ENCODE results near the gene CLPTM1. TPM values are rescaled to one million over a fixed set of nuclear protein-coding genes. Genes with fewer than 3 reads are reported as not detected.

Gene CLPTM1
- total RNA-seq, 1 donor from 2014 or later, result 40.7 TPM

- no peak overlapping the region for H3K4me3 ChIP-seq (ENCODE audit: low read length in 3 of 3)
- H3K36me3 ChIP-seq (ENCODE audit: control insufficient read depth in 3 of 3, insufficient read depth in 3 of 3, low read length in 3 of 3), result peaks cover 9 to 12% (median 10%) of the 10 kb centered on the region in 3 donors
- no peaks in the 10 kb centered on the region for H3K4me1 ChIP-seq (ENCODE audit: control insufficient read depth in 3 of 3, insufficient read depth in 3 of 3, low read length in 3 of 3)
- no peak overlapping the region for H3K9ac ChIP-seq (ENCODE audit: low read depth in 1 of 3, low read length in 3 of 3)
- H3K9me3 ChIP-seq (ENCODE audit: control insufficient read depth in 3 of 3, low read length in 3 of 3), result no peaks in the 10 kb centered on the region
- H3K27ac ChIP-seq (ENCODE audit: low read depth, low read length), result no peak overlapping the region
- no peaks in the 10 kb centered on the region for H3K27me3 ChIP-seq (ENCODE audit: control insufficient read depth in 3 of 3, insufficient read depth in 3 of 3, low read length in 3 of 3)
Measured at GRCh38 chr19:45025264-45025663, 70.1 kb downstream of the CLPTM1 start.

- H3K36me3 ChIP-seq (ENCODE audit: control insufficient read depth in 3 of 3, insufficient read depth in 3 of 3, low read length in 3 of 3), result peaks cover 18 to 19% (median 18%) of the 10 kb centered on the region in 3 donors
- no peak overlapping the region for H3K4me3 ChIP-seq (ENCODE audit: low read length in 3 of 3)
- no peak overlapping the region for H3K9ac ChIP-seq (ENCODE audit: low read depth in 1 of 3, low read length in 3 of 3)
Measured at GRCh38 chr19:45027371-45027770, 72.2 kb downstream of the CLPTM1 start.

GRCh38 chr19:45030825-45031224 lies 75.6 kb downstream of the CLPTM1 start:
- Histone ChIP-seq H3K4me3 (ENCODE audit: low read length in 3 of 3) (no peak overlapping the region), H3K9ac (ENCODE audit: low read depth in 1 of 3, low read length in 3 of 3) (no peak overlapping the region), H3K27me3 (ENCODE audit: control insufficient read depth in 3 of 3, insufficient read depth in 3 of 3, low read length in 3 of 3) (no peaks in the 10 kb centered on the region), H3K9me3 (ENCODE audit: control insufficient read depth in 3 of 3, low read length in 3 of 3) (no peaks in the 10 kb centered on the region), H3K36me3 (ENCODE audit: control insufficient read depth in 3 of 3, insufficient read depth in 3 of 3, low read length in 3 of 3) (peaks cover 30 to 32% (median 31%) of the 10 kb centered on the region in 3 donors), H3K4me1 (ENCODE audit: control insufficient read depth in 3 of 3, insufficient read depth in 3 of 3, low read length in 3 of 3) (no peaks in the 10 kb centered on the region), H3K27ac (ENCODE audit: low read depth, low read length) (no peak overlapping the region)

More at GRCh38 chr19:45027371-45027770, 72.2 kb downstream of the CLPTM1 start:
- no peaks in the 10 kb centered on the region for H3K9me3 ChIP-seq (ENCODE audit: control insufficient read depth in 3 of 3, low read length in 3 of 3)
- no peaks in the 10 kb centered on the region for H3K27me3 ChIP-seq (ENCODE audit: control insufficient read depth in 3 of 3, insufficient read depth in 3 of 3, low read length in 3 of 3)
- no peaks in the 10 kb centered on the region for H3K4me1 ChIP-seq (ENCODE audit: control insufficient read depth in 3 of 3, insufficient read depth in 3 of 3, low read length in 3 of 3)
- H3K27ac ChIP-seq (ENCODE audit: low read depth, low read length), result no peak overlapping the region

DNA sequence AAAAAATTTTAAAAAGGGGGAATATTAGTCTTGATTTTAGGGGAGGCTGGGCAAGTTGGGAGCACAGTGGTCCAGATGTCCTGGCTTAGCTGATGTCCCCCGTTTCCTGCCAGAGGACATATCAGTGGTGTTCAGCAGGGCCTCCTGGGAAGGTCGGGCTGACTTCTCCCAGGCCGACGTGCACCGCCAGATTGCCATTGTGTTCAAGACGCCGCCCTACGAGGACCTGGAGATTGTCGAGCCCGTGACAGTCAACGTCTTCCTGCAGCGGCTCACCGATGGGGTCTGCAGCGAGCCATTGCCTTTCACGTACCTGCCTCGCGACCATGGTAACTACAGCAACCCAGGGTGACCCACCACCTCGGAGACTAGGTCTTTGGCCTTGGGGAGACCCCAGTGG lies 77.2 kb downstream of the CLPTM1 start:
- Histone ChIP-seq H3K4me1 (ENCODE audit: control insufficient read depth in 3 of 3, insufficient read depth in 3 of 3, low read length in 3 of 3) (no peaks in the 10 kb centered on the region), H3K9ac (ENCODE audit: low read depth in 1 of 3, low read length in 3 of 3) (no peak overlapping the region), H3K4me3 (ENCODE audit: low read length in 3 of 3) (no peak overlapping the region), H3K27ac (ENCODE audit: low read depth, low read length) (no peak overlapping the region), H3K36me3 (ENCODE audit: control insufficient read depth in 3 of 3, insufficient read depth in 3 of 3, low read length in 3 of 3) (peaks cover 28 to 31% (median 30%) of the 10 kb centered on the region in 3 donors), H3K9me3 (ENCODE audit: control insufficient read depth in 3 of 3, low read length in 3 of 3) (no peaks in the 10 kb centered on the region), H3K27me3 (ENCODE audit: control insufficient read depth in 3 of 3, insufficient read depth in 3 of 3, low read length in 3 of 3) (no peaks in the 10 kb centered on the region)

DNA sequence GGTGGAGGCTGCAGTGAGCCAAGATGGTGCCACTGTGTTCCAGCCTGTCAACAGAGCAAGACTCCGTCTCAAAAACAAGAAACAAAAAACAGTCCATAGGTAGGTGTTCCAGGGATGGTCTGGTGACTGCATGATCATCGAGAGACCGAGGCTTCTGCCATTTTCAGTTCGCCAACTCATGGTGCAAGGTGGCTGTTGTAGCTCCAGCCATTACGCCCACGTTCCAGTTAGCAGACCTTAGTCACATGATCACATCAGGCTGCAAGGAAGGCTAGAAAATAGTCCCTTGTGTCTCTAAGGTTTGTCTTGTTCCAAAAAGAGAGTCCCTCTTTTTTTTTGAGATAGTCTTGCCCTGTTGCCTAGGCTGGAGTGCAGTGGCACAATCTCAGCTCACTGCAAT lies 80.6 kb downstream of the CLPTM1 start:
- peaks cover 15% of the 10 kb centered on the region in 3 donors for H3K4me1 ChIP-seq (ENCODE audit: control insufficient read depth in 3 of 3, insufficient read depth in 3 of 3, low read length in 3 of 3)
- H3K27me3 ChIP-seq (ENCODE audit: control insufficient read depth in 3 of 3, insufficient read depth in 3 of 3, low read length in 3 of 3), result no peaks in the 10 kb centered on the region
- no peak overlapping the region for H3K4me3 ChIP-seq (ENCODE audit: low read length in 3 of 3)
- no peak overlapping the region for H3K27ac ChIP-seq (ENCODE audit: low read depth, low read length)
- peaks cover 22 to 31% (median 27%) of the 10 kb centered on the region in 3 donors for H3K36me3 ChIP-seq (ENCODE audit: control insufficient read depth in 3 of 3, insufficient read depth in 3 of 3, low read length in 3 of 3)
- H3K9ac ChIP-seq (ENCODE audit: low read depth in 1 of 3, low read length in 3 of 3), result no peak overlapping the region
- H3K9me3 ChIP-seq (ENCODE audit: control insufficient read depth in 3 of 3, low read length in 3 of 3), result no peaks in the 10 kb centered on the region

GRCh38 chr19:45037393-45038169 lies 82.4 kb downstream of the CLPTM1 start:
- H3K27me3 ChIP-seq (ENCODE audit: control insufficient read depth in 3 of 3, insufficient read depth in 3 of 3, low read length in 3 of 3), result no peaks in the 10 kb centered on the region
- no peak overlapping the region for H3K27ac ChIP-seq (ENCODE audit: low read depth, low read length)
- peaks cover 23 to 27% (median 23%) of the 10 kb centered on the region in 3 donors for H3K4me1 ChIP-seq (ENCODE audit: control insufficient read depth in 3 of 3, insufficient read depth in 3 of 3, low read length in 3 of 3)
- no peak overlapping the region for H3K4me3 ChIP-seq (ENCODE audit: low read length in 3 of 3)
- H3K9ac ChIP-seq (ENCODE audit: low read depth in 1 of 3, low read length in 3 of 3), result no peak overlapping the region
- H3K36me3 ChIP-seq (ENCODE audit: control insufficient read depth in 3 of 3, insufficient read depth in 3 of 3, low read length in 3 of 3), result peaks cover 30 to 39% (median 32%) of the 10 kb centered on the region in 3 donors
- H3K9me3 ChIP-seq (ENCODE audit: control insufficient read depth in 3 of 3, low read length in 3 of 3), result no peaks in the 10 kb centered on the region

DNA sequence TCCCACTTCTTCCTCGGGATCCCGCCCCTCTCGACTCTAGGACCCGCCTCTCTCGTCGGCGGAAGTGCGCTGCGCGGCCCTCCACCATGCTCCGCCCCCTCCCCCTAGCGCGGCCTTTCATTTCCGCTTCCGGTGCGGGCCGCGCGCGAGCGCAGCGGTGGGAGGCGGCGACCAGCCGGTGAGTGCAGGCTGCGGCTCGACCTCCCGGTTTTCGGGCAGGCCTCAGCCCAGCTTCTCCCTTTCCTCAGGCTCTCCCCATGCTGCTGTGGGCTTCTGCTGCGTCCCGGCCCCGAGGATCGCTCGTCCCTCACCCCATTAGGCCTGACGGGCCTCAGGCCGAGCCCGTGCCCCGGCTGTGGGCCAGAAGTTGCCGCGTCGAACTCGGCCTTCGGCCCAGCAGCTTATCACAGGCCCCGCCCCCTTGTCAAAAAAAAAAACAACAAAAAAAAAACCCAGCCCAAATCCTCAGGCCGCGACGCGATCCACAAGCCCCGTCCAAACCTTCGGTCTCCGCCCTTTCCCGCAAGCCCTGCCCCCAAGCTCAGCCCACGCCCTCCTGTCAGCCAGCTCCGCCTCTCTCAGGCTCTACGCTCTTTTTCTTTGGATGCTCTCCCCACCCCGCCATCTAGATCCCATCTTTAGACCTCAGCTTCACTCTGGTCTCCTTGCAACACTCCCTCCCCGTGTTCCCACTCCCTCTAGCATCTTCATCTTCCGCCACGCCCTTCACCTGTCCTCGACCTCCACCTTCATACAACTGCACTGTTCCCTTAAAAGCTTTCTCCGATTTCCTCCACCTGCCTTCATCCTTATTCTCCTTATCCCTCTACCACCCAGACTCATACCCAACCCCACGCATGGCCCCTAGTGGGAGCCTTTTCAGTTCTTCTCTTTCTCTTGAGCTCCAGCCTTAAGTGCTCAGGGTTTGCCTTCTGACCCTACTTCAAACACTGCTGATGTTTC lies 84.0 kb downstream of the CLPTM1 start, which contains the start of gene CLASRP:
Gene CLASRP (plus strand): TSS at position 115 of the 963 bp plus-strand sequence. CDS start 1,168 bp downstream, outside the sequence.
- H3K9me3 ChIP-seq (ENCODE audit: control insufficient read depth in 3 of 3, low read length in 3 of 3), result no peaks in the 10 kb centered on the region
- H3K4me3 ChIP-seq (ENCODE audit: low read length in 3 of 3), result peak within 1 kb of the TSS; percentile 94 to 97 (median 96)
- H3K36me3 ChIP-seq (ENCODE audit: control insufficient read depth in 3 of 3, insufficient read depth in 3 of 3, low read length in 3 of 3), result peaks cover 33 to 45% (median 36%) of the 10 kb centered on the region in 3 donors
- H3K27me3 ChIP-seq (ENCODE audit: control insufficient read depth in 3 of 3, insufficient read depth in 3 of 3, low read length in 3 of 3), result no peaks in the 10 kb centered on the region
- peak within 1 kb of the TSS; percentile 96 for H3K27ac ChIP-seq (ENCODE audit: low read depth, low read length)
- H3K9ac ChIP-seq (ENCODE audit: low read depth in 1 of 3, low read length in 3 of 3), result peak within 1 kb of the TSS; percentile 96 to 98 (median 96)
- H3K4me1 ChIP-seq (ENCODE audit: control insufficient read depth in 3 of 3, insufficient read depth in 3 of 3, low read length in 3 of 3), result peaks cover 23 to 27% (median 23%) of the 10 kb centered on the region in 3 donors

DNA sequence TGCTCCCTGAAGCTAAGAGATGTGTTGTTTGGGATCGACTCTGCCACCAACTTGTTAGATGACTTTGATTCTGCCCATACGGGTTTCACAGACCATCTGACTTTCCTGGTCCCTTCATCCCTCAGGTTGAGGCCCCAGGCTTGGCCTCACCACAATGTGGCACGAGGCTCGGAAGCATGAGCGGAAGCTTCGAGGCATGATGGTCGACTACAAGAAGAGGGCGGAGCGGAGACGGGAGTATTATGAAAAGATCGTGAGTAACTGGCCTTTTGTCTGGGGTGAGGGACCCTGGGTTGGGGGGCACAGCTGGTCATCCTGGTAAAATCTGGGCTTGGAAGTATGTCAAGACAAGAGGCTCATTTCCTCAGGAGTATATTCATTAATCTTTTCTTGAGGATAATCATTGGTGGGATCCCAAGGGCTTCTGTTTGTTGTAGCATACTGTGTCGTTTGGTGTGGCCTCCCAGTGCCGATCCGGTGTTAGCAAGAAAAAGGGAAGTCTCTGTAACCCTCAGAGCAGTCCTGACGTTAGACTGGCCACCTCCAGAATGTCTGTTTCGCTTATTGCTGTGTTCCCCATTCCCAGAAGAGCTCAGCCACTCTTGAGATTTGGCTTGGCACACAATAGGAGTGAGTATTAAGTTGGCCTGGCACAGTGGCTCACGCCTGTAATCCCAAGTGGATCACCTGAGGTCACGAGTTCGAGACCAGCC lies 85.0 kb downstream of the CLPTM1 start:
- Histone ChIP-seq H3K27ac (ENCODE audit: low read depth, low read length) (no peak overlapping the region), H3K27me3 (ENCODE audit: control insufficient read depth in 3 of 3, insufficient read depth in 3 of 3, low read length in 3 of 3) (no peaks in the 10 kb centered on the region), H3K4me3 (ENCODE audit: low read length in 3 of 3) (peak overlapping the region; percentile 94 to 97 (median 96)), H3K36me3 (ENCODE audit: control insufficient read depth in 3 of 3, insufficient read depth in 3 of 3, low read length in 3 of 3) (peaks cover 38 to 51% (median 44%) of the 10 kb centered on the region in 3 donors), H3K9me3 (ENCODE audit: control insufficient read depth in 3 of 3, low read length in 3 of 3) (no peaks in the 10 kb centered on the region), H3K9ac (ENCODE audit: low read depth in 1 of 3, low read length in 3 of 3) (peak overlapping the region; percentile 96 to 98 (median 96)), H3K4me1 (ENCODE audit: control insufficient read depth in 3 of 3, insufficient read depth in 3 of 3, low read length in 3 of 3) (peaks cover 23 to 27% (median 23%) of the 10 kb centered on the region in 3 donors)

DNA sequence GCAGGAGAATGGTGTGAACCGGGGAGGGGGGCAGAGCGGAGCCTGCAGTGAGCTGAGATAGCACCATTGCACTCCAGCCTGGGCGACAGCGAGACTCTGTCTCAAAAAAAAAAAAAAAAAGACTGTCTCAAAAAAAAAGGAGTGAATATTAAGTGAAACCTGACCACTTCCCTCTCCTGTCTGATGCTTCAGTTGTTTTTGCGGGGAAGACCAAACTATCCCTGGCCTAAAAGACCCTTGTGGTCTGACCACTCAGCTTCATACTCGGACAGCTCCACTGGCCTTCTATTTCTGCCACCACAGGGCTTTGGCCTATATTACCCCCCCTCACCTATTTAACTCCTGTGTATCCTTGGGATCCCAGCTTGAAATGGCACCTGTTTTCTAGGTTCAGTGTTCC lies 85.9 kb downstream of the CLPTM1 start:
- H3K27ac ChIP-seq (ENCODE audit: low read depth, low read length), result no peak overlapping the region
- no peak overlapping the region for H3K4me3 ChIP-seq (ENCODE audit: low read length in 3 of 3)
- H3K9me3 ChIP-seq (ENCODE audit: control insufficient read depth in 3 of 3, low read length in 3 of 3), result no peaks in the 10 kb centered on the region
- H3K27me3 ChIP-seq (ENCODE audit: control insufficient read depth in 3 of 3, insufficient read depth in 3 of 3, low read length in 3 of 3), result no peaks in the 10 kb centered on the region
- peaks cover 42 to 53% (median 45%) of the 10 kb centered on the region in 3 donors for H3K36me3 ChIP-seq (ENCODE audit: control insufficient read depth in 3 of 3, insufficient read depth in 3 of 3, low read length in 3 of 3)
- H3K9ac ChIP-seq (ENCODE audit: low read depth in 1 of 3, low read length in 3 of 3), result peak overlapping the region in 1 of 3 donors; percentile 29
- peaks cover 23 to 34% (median 28%) of the 10 kb centered on the region in 3 donors for H3K4me1 ChIP-seq (ENCODE audit: control insufficient read depth in 3 of 3, insufficient read depth in 3 of 3, low read length in 3 of 3)
